Erythroblast (primary cell): ENCODE data around the gene SRGAP1.

Source experiments
- GATA1 ChIP-seq: IDR thresholded peaks from 2 replicates; pipeline ENCODE4 v1.6.1; 2011; ENCODE audit warnings: low read depth, mild to moderate bottlenecking, control low read depth, low read length, moderate library complexity
- POLR2A ChIP-seq: IDR thresholded peaks from 2 replicates; pipeline ENCODE4 v1.6.1; 2011; ENCODE audit warnings: mild to moderate bottlenecking, low read length

DNA sequence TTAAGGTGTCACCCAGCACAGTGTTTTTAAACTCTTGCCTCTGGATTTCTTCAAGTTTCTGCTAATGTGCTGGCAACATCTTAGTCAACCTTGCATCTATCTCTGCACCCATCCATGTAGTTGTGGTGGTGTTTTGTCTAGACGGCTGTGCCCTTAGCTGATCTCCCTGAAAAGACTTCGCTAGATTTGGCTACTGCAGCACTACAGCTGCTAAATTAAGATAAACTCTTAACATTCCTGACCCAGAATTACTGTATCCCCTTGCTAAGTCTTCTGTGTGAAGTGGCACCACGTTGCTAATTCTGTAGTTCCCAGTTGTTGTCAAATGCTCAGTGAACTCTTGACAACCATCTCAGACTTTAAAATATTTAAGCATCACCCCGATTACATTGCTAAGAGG is 66.8 kb downstream of the SRGAP1 start:
- TF ChIP-seq POLR2A (no peak), GATA1 (no peak)
